Liver (tissue), 9 donors: ENCODE measurements around the gene TRERF1. TPM values are rescaled to one million over a fixed set of nuclear protein-coding genes. Genes with fewer than 3 reads are reported as not detected.

Experiments used
- DNase-seq: peaks from one replicate; pipeline ENCODE4 v3.0.0-alpha.2; 2017; ENCODE audit warnings: low spot score
- H3K27ac ChIP-seq, 2 donors: one replicate each; pipeline ENCODE4 v1.7.0; 2013; ENCODE audit warnings: inconsistent platforms in 2 of 2, low read length in 2 of 2, control low read depth in 1 of 2, low read depth in 1 of 2, mild to moderate bottlenecking in 1 of 2
- H3K27me3 ChIP-seq, 4 donors: one replicate each; pipeline versions ENCODE4 v1.6.1 to v1.7.0; 2013; ENCODE audit warnings: low read length in 3 of 4, inconsistent platforms in 1 of 4, mild to moderate bottlenecking in 1 of 4, moderate library complexity in 1 of 4; ENCODE audit not compliant: control insufficient read depth in 4 of 4, insufficient read depth in 4 of 4
- H3K36me3 ChIP-seq, 4 donors: one replicate each; pipeline versions ENCODE4 v1.6.1 to v1.7.0; 2013; ENCODE audit warnings: low read length in 3 of 4, mild to moderate bottlenecking in 3 of 4, low read depth in 1 of 4, moderate library complexity in 1 of 4; ENCODE audit not compliant: control insufficient read depth in 4 of 4, insufficient read depth in 3 of 4
- H3K4me1 ChIP-seq, 4 donors: one replicate each; pipeline versions ENCODE4 v1.6.1 to v1.7.0; 2013; ENCODE audit warnings: low read length in 3 of 4, mild to moderate bottlenecking in 3 of 4, moderate library complexity in 1 of 4; ENCODE audit not compliant: control insufficient read depth in 4 of 4, insufficient read depth in 4 of 4
- H3K4me3 ChIP-seq, 3 donors: one replicate each; pipeline versions ENCODE4 v1.6.1 to v1.7.0; 2013; ENCODE audit warnings: low read length in 3 of 3, control low read depth in 1 of 3, low read depth in 1 of 3, mild to moderate bottlenecking in 1 of 3
- H3K9ac ChIP-seq, 2 donors: one replicate each; pipeline ENCODE4 v1.7.0; 2013; ENCODE audit warnings: low read length in 2 of 2, mild to moderate bottlenecking in 2 of 2, moderate library complexity in 2 of 2, control low read depth in 1 of 2, low read depth in 1 of 2
- H3K9me3 ChIP-seq, 4 donors: one replicate each; pipeline versions ENCODE4 v1.6.1 to v1.7.0; 2013; ENCODE audit warnings: low read length in 3 of 4; ENCODE audit not compliant: control insufficient read depth in 4 of 4
- ATF3 ChIP-seq: IDR thresholded peaks from 2 replicates; pipeline ENCODE4 v1.6.1; 2016; ENCODE audit warnings: antibody characterized with exemption
- CTCF ChIP-seq: fragments of 150-350 bp; IDR thresholded peaks from 2 replicates; pipeline ENCODE4 v1.5.1; 2017; ENCODE audit warnings: improper control_type of control experiment, low read depth, low read length; ENCODE audit not compliant: missing input control
- EGR1 ChIP-seq, 2 donors: IDR thresholded peaks; 2 replicates each; pipeline ENCODE4 v1.6.1; 2016 to 2018; ENCODE audit warnings: antibody characterized with exemption in 2 of 2, low read depth in 2 of 2
- FOXA1 ChIP-seq: IDR thresholded peaks from 2 replicates; pipeline ENCODE4 v1.6.1; 2016; ENCODE audit warnings: antibody characterized with exemption
- FOXA2 ChIP-seq: IDR thresholded peaks from 2 replicates; pipeline ENCODE4 v1.6.1; 2016; ENCODE audit warnings: antibody characterized with exemption
- GABPA ChIP-seq, 2 donors: IDR thresholded peaks in 1 of 2; conservative IDR thresholded peaks in 1 of 2; 2 replicates each; pipeline ENCODE4 v1.6.1; 2016; ENCODE audit warnings: antibody characterized with exemption in 2 of 2, mild to moderate bottlenecking in 1 of 2, moderate library complexity in 1 of 2
- HNF4A ChIP-seq, 2 donors: conservative IDR thresholded peaks; 2 replicates each; pipeline ENCODE4 v1.6.1; 2016; ENCODE audit warnings: antibody characterized with exemption in 2 of 2, mild to moderate bottlenecking in 2 of 2
- HNF4G ChIP-seq: IDR thresholded peaks from 2 replicates; pipeline ENCODE4 v1.6.1; 2016; ENCODE audit warnings: antibody characterized with exemption
- JUND ChIP-seq, 2 donors: IDR thresholded peaks; 2 replicates each; pipeline ENCODE4 v1.6.1; 2016; ENCODE audit warnings: antibody characterized with exemption in 2 of 2
- MAX ChIP-seq: IDR thresholded peaks from 2 replicates; pipeline ENCODE4 v1.6.1; 2016; ENCODE audit warnings: antibody characterized with exemption
- NR2F2 ChIP-seq: IDR thresholded peaks from 2 replicates; pipeline ENCODE4 v1.6.1; 2016; ENCODE audit warnings: antibody characterized with exemption
- RAD21 ChIP-seq, 2 donors: IDR thresholded peaks; 2 replicates each; pipeline ENCODE4 v1.6.1; 2016; ENCODE audit warnings: antibody characterized with exemption in 2 of 2, mild to moderate bottlenecking in 2 of 2
- RXRA ChIP-seq, 2 donors: IDR thresholded peaks; 2 replicates each; pipeline ENCODE4 v1.6.1; 2017 to 2018; ENCODE audit warnings: antibody characterized with exemption in 2 of 2, mild to moderate bottlenecking in 1 of 2
- SP1 ChIP-seq: IDR thresholded peaks from 2 replicates; pipeline ENCODE4 v1.6.1; 2018; ENCODE audit warnings: antibody characterized with exemption, mild to moderate bottlenecking
- YY1 ChIP-seq: IDR thresholded peaks from 2 replicates; pipeline ENCODE4 v1.6.1; 2016; ENCODE audit warnings: antibody characterized with exemption, mild to moderate bottlenecking
- ZBTB33 ChIP-seq: IDR thresholded peaks from 2 replicates; pipeline ENCODE4 v1.6.1; 2016; ENCODE audit warnings: antibody characterized with exemption
- WGBS: extraction: QIAGEN DNeasy Blood & Tissue Kit; methylation state at CpG from one replicate; pipeline ENCODE4 v1.1.7; 2013; 5-methylcytosine and 5-hydroxymethylcytosine counted together
- polyA plus RNA-seq, 2 donors: library from polyadenylated mRNA; stranded (reverse) in 1 of 2; unstranded in 1 of 2; fragments of 200-250 nt in 1 of 2; fragments of >200 nt in 1 of 2; fragmentation: Nextera tagmentation in 1 of 2; extraction: Ambion mirVana in 1 of 2; gene quantifications; one replicate each; pipeline versions ENCODE4 v1.2.1 to v1.2.3, GENCODE V29; 2013 to 2015
- total RNA-seq, 2 donors: library from RNA; depleted of rRNA; stranded (reverse); fragments of >200 nt; gene quantifications; one replicate each; pipeline ENCODE4 v1.2.3, GENCODE V29; 2014
- TF ChIP-seq, protein P1 (sequence below): IDR thresholded peaks from 2 replicates; pipeline ENCODE4 v1.6.1; 2016; ENCODE audit warnings: antibody characterized with exemption, mild to moderate bottlenecking
- donor health status: healthy.
- donor health status: healthy.
- donor health status: healthy.
- donor health status: healthy.
- donor health status: healthy.

The TRERF1 gene
- total and polyA plus RNA-seq, 4 donors = 0.33 to 1.3 (median 0.68) TPM

DNA sequence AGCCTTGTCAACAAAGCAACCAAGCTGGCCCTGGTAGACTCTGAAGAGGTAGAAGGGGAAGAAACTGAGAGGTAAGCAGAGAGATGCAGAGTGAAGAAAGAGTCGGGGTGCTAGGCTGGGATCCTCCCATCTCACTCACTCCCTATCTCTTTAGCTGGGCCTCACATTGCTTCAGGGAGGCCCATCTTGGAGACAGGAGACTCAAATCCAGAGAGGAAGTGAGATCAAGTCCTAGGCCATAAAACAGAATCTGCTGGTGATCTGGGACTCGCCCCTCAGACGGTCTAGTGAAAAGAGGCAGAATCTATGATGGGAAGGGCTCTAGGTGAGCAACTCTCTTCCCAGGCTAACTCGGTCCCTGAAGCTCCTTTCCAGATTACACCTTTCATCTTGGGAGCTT, 256.3 kb downstream of the TRERF1 start:
- no peaks in the 10 kb centered on the region for H3K27me3 ChIP-seq
- TF ChIP-seq RXRA (IDR thresholded peaks at IDR 0.05) (no peak), ATF3 (no peak), HNF4A (conservative IDR thresholded peaks at IDR 0.05) (no peak), CTCF (no peak), YY1 (no peak), ZBTB33 (no peak), EGR1 (IDR thresholded peaks at IDR 0.05; ENCODE audit: low read depth in 2 of 2) (no peak), GABPA (IDR thresholded peaks at IDR 0.05 in 1 of 2, conservative IDR thresholded peaks at IDR 0.05 in 1 of 2) (no peak), SP1 (no peak), JUND (IDR thresholded peaks at IDR 0.05) (no peak), NR2F2 (no peak), FOXA2 (no peak), HNF4G (no peak), RAD21 (IDR thresholded peaks at IDR 0.05) (no peak)
- H3K4me3 ChIP-seq = no peak overlapping the region
- no peak for DNase-seq
- peaks cover 0 to 3% (median 0%) of the 10 kb centered on the region in 4 donors for H3K36me3 ChIP-seq
- 92% methylated on average over 4 of the region's 4 CpGs for WGBS
- peaks cover 0 to 2% (median 0%) of the 10 kb centered on the region in 4 donors for H3K9me3 ChIP-seq
- no peak overlapping the region for H3K9ac ChIP-seq
- peaks cover 0 to 3% (median 0%) of the 10 kb centered on the region in 4 donors for H3K4me1 ChIP-seq
- H3K27ac ChIP-seq = no peak overlapping the region

DNA sequence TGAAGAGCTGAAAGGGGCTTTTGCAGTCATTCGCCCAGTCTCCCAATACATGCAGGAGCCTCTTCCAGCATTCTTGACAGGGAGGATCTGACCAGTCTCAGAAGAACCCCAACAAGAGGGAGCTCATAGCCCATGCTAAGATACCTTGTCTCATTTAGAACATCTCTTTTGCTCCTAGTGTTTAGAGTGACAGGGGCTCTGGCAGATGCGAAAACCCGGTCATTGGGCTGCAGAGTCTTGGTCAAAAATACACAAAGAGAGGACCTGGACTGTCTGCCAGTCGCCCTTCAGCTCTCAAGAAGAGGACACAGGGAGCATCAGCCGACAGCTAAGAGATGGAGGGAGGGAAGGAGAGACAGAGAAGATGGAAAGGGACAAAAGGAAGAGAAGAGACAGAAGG, 257.7 kb downstream of the TRERF1 start:
- no peak for TF ChIP-seq FOXA1
- no peak for TF ChIP-seq FOXA2
- no peak for TF ChIP-seq JUND (IDR thresholded peaks at IDR 0.05)
- TF ChIP-seq MAX = no peak
- TF ChIP-seq, protein P1, sequence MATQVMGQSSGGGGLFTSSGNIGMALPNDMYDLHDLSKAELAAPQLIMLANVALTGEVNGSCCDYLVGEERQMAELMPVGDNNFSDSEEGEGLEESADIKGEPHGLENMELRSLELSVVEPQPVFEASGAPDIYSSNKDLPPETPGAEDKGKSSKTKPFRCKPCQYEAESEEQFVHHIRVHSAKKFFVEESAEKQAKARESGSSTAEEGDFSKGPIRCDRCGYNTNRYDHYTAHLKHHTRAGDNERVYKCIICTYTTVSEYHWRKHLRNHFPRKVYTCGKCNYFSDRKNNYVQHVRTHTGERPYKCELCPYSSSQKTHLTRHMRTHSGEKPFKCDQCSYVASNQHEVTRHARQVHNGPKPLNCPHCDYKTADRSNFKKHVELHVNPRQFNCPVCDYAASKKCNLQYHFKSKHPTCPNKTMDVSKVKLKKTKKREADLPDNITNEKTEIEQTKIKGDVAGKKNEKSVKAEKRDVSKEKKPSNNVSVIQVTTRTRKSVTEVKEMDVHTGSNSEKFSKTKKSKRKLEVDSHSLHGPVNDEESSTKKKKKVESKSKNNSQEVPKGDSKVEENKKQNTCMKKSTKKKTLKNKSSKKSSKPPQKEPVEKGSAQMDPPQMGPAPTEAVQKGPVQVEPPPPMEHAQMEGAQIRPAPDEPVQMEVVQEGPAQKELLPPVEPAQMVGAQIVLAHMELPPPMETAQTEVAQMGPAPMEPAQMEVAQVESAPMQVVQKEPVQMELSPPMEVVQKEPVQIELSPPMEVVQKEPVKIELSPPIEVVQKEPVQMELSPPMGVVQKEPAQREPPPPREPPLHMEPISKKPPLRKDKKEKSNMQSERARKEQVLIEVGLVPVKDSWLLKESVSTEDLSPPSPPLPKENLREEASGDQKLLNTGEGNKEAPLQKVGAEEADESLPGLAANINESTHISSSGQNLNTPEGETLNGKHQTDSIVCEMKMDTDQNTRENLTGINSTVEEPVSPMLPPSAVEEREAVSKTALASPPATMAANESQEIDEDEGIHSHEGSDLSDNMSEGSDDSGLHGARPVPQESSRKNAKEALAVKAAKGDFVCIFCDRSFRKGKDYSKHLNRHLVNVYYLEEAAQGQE = no peak
- no peak for TF ChIP-seq RAD21 (IDR thresholded peaks at IDR 0.05)
- TF ChIP-seq CTCF = no peak
- no peak for TF ChIP-seq YY1
- TF ChIP-seq HNF4A (conservative IDR thresholded peaks at IDR 0.05) = no peak
- TF ChIP-seq EGR1 (IDR thresholded peaks at IDR 0.05; ENCODE audit: low read depth in 2 of 2) = no peak
- no peak for TF ChIP-seq GABPA (IDR thresholded peaks at IDR 0.05 in 1 of 2, conservative IDR thresholded peaks at IDR 0.05 in 1 of 2)
- Histone ChIP-seq H3K4me1 (no peaks in the 10 kb centered on the region), H3K4me3 (no peak overlapping the region), H3K9ac (no peak overlapping the region), H3K27ac (no peak overlapping the region), H3K27me3 (no peaks in the 10 kb centered on the region), H3K36me3 (no peaks in the 10 kb centered on the region), H3K9me3 (no peaks in the 10 kb centered on the region)
- WGBS = 94% methylated on average over 5 of the region's 5 CpGs
- DNase-seq = no peak
